Mammary epithelial cell (primary cell): Measurements from ENCODE around the gene LY86.

Experiments used
- CTCF ChIP-seq, 2 donors: IDR thresholded peaks in 1 of 2; conservative IDR thresholded peaks in 1 of 2; 2 replicates each; pipeline ENCODE4 v1.5.1; 2011 to 2012; ENCODE audit warnings: inconsistent platforms in 2 of 2, low read length in 2 of 2, mild to moderate bottlenecking in 2 of 2, control low read depth in 1 of 2, low read depth in 1 of 2; ENCODE audit not compliant: insufficient read depth in 1 of 2; ENCODE audit errors: extremely low read depth in 1 of 2
- EZH2 ChIP-seq: IDR thresholded peaks from 2 replicates; pipeline ENCODE4 v1.6.1; 2012; ENCODE audit warnings: low read length, inconsistent platforms, borderline replicate concordance

DNA sequence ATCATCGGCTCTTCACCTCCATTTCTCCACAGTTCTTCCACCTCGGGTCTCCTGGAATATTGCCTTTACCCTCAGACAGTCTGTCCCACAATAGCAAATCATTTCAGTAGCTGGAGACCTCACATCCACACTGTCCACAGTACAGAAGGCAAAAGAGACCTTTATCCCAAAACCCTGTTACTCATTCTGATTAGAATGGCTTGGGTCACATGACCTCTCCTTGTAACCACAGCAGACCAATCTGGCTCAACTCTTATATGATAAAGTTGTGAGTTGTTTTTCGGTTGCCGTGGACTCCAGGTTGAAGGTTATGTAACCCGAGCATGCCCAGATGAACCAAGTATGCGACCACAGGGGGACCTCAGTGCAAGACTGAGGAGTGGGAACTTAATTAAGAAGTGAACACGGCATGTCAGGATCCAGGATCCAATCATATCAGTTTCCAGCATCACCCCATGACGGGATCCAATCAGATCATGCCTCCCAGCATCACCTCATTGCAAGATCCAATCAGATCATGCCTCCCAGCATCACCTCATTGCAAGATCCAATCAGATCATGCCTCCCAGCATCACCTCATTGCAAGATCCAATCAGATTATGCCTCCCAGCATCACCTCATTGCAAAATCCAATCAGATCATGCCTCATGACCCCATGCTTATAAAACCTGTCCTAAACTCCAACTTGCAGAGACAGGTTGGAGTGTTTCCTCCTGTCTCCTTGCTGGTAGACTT, 68.7 kb downstream of the LY86 start:
- TF ChIP-seq CTCF (conservative IDR thresholded peaks at IDR 0.05 in 1 of 2, IDR thresholded peaks at IDR 0.05 in 1 of 2; ENCODE audit: extremely low read depth in 1 of 2, insufficient read depth in 1 of 2, low read depth in 1 of 2, low read length in 2 of 2) (no peak), EZH2 (no peak)
